K562 (cell line): Measurements from ENCODE around the gene LTO1. TPM values are rescaled to one million over a fixed set of nuclear protein-coding genes. Genes with fewer than 3 reads are reported as not detected.

Source experiments
- ARID2 ChIP-seq: fragments of 450-650 bp; IDR thresholded peaks from 2 replicates; pipeline ENCODE4 v1.6.1; 2017; ENCODE audit warnings: antibody characterized with exemption, mild to moderate bottlenecking
- ATF4 ChIP-seq: fragments of 450-650 bp; formaldehyde crosslinking; IDR thresholded peaks from 2 replicates; pipeline ENCODE4 v1.4.0; 2022; ENCODE audit warnings: mild to moderate bottlenecking, moderate library complexity
- BRF1 ChIP-seq: IDR thresholded peaks from 3 replicates; pipeline ENCODE4 v1.6.1; 2011; ENCODE audit warnings: borderline replicate concordance, mild to moderate bottlenecking; ENCODE audit not compliant: insufficient read length; ENCODE audit errors: extremely low read depth
- HDAC1 ChIP-seq, 2 experiments: fragments of 450-650 bp; IDR thresholded peaks; 2 replicates each; pipeline ENCODE4 v1.6.1; 2016 to 2017; ENCODE audit warnings: inconsistent platforms in 1 of 2, mild to moderate bottlenecking in 1 of 2, moderate library complexity in 1 of 2
- HMG20A ChIP-seq: fragments of 450-650 bp; formaldehyde crosslinking; conservative IDR thresholded peaks from 2 replicates; pipeline ENCODE4 v1.4.0; 2020; ENCODE audit warnings: mild to moderate bottlenecking, mixed read lengths
- KDM2B ChIP-seq: fragments of 250-450 bp; sonication (Bioruptor Pico); IDR thresholded peaks from 2 replicates; pipeline ENCODE4 v1.8.0; 2021; ENCODE audit warnings: mild to moderate bottlenecking, moderate library complexity
- SIRT6 ChIP-seq: IDR thresholded peaks from one replicate; pipeline ENCODE4 v1.6.1; 2012; ENCODE audit warnings: low read depth, mild to moderate bottlenecking, control low read depth, inconsistent platforms, low read length, moderate library complexity
- TRIM25 ChIP-seq: fragments of 450-650 bp; IDR thresholded peaks from 2 replicates; pipeline ENCODE4 v1.7.0; 2016; ENCODE audit warnings: borderline replicate concordance
- ZBTB33 ChIP-seq: sonication (generic); formaldehyde crosslinking; IDR thresholded peaks from 2 replicates; pipeline ENCODE4 v1.8.1; 2023; ENCODE audit warnings: mild to moderate bottlenecking, missing genetic modification reagents
- ZBTB34 ChIP-seq: fragments of 250-450 bp; sonication (Bioruptor Pico); IDR thresholded peaks from 2 replicates; pipeline ENCODE4 v1.8.0; 2021; ENCODE audit warnings: mild to moderate bottlenecking, moderate library complexity
- ZFP30 ChIP-seq: fragments of 250-450 bp; sonication (Bioruptor Pico); IDR thresholded peaks from 2 replicates; pipeline ENCODE4 v1.8.0; 2022; ENCODE audit warnings: moderate library complexity, mild to moderate bottlenecking, inconsistent platforms, borderline replicate concordance
- ZNF23 ChIP-seq: fragments of 250-450 bp; sonication (Bioruptor Pico); IDR thresholded peaks from 2 replicates; pipeline ENCODE4 v1.4.0; 2020; ENCODE audit warnings: mild to moderate bottlenecking
- polyA plus RNA-seq, 8 experiments: library from polyadenylated mRNA; depleted of rRNA in 4 of 8; stranded (reverse) in 5 of 8; unstranded in 3 of 8; fragments of >200 nt; fragmentation: Nextera tagmentation in 2 of 8; fragmentation: Illumina TruSeq in 1 of 8; extraction: Ambion mirVana in 2 of 8; extraction: Trizol in 1 of 8; gene quantifications; 2 replicates each; pipeline versions ENCODE4 v1.2.1 to v1.2.3, GENCODE V29; 2011 to 2014; ENCODE audit warnings: inconsistent platforms in 1 of 8, missing spikeins in 1 of 8
- total RNA-seq, 7 experiments: library from RNA; depleted of rRNA in 6 of 7; stranded (reverse); fragments of >200 nt in 6 of 7; fragmentation: Illumina TruSeq in 2 of 7; extraction: Trizol in 2 of 7; gene quantifications; 2 replicates each; pipeline versions ENCODE4 v1.2.1 to v1.2.3, GENCODE V29; 2011 to 2021; ENCODE audit warnings: low replicate concordance in 1 of 7

LTO1 gene
- total and polyA plus RNA-seq, 9 of the 15 experiments (the other 6 are each of a cell fraction or from before 2014, with no cell fraction given), result 2.6 to 43.4 (median 19.1) TPM

GRCh38 chr11:69637941-69638871 is 36.9 kb downstream of the LTO1 start (continued):
- TF ChIP-seq SIRT6 (no peak), ZFP30 (no peak), TRIM25 (no peak), BRF1 (no peak), ARID2 (no peak), ZNF23 (CRISPR knock-in tag) (no peak), ZBTB33 (peak; percentile 58; the same call in 1 of the 2 replicates), ATF4 (CRISPR knock-in tag) (no peak), HMG20A (CRISPR knock-in tag) (no peak), HDAC1 (IDR thresholded peaks at IDR 0.05) (no peak), ZBTB34 (CRISPR knock-in tag) (no peak), KDM2B (CRISPR knock-in tag) (no peak)
- TF ChIP-seq, all 486 proteins: peak for 3
